Upper lobe of right lung (tissue), 1 donor: Measurements from ENCODE around the gene CMKLR1. TPM values are rescaled to one million over a fixed set of nuclear protein-coding genes. Genes with fewer than 3 reads are reported as not detected.
A peak's percentile ranks its signal among the peaks of the same experiment; 100 is the strongest.

Experiments
- ATAC-seq: fragments of 200-7000 bp; cut with Tn5 transposase; one replicate; pipeline ENCODE4 v1.9.1; 2020; ENCODE audit warnings: mild to moderate bottlenecking, moderate library complexity
- DNase-seq: peaks from one replicate; pipeline ENCODE4 v3.0.0-alpha.2; 2020
- H3K27ac ChIP-seq: fragments of 200-600 bp; one replicate; pipeline ENCODE4 v1.8.0; 2022
- H3K27me3 ChIP-seq: fragments of 200-600 bp; one replicate; pipeline ENCODE4 v1.8.0; 2022; ENCODE audit warnings: mild to moderate bottlenecking
- H3K36me3 ChIP-seq: fragments of 200-600 bp; one replicate; pipeline ENCODE4 v1.8.0; 2022
- H3K4me1 ChIP-seq: fragments of 200-600 bp; one replicate; pipeline ENCODE4 v1.8.0; 2022
- H3K4me3 ChIP-seq: fragments of 200-600 bp; one replicate; pipeline ENCODE4 v1.8.0; 2022; ENCODE audit warnings: mild to moderate bottlenecking
- H3K9me3 ChIP-seq: fragments of 200-600 bp; one replicate; pipeline ENCODE4 v1.8.0; 2022
- CTCF ChIP-seq: fragments of 200-600 bp; IDR thresholded peaks from one replicate; pipeline ENCODE4 v1.8.0; 2022; ENCODE audit warnings: antibody characterized with exemption
- intact Hi-C: fragments of 100-400 bp; cut with DNase I; formaldehyde crosslinking; loops from one replicate; pipeline ENCODE4 v1.11.0; 2022
- total RNA-seq: library from RNA; stranded (reverse); fragmentation: NEBNext Ultra II Directional; extraction: Animal tissue kit (Norgen Biotek cat#: 25700); gene quantifications from one replicate; pipeline ENCODE4 v1.2.1, GENCODE V29; 2021
- donor health status: DM: no; HTN: yes; CAD: no; lungs with severe emphysema.

CMKLR1 gene
- total RNA-seq, 1 donor from 2014 or later = 29.1 TPM

DNA sequence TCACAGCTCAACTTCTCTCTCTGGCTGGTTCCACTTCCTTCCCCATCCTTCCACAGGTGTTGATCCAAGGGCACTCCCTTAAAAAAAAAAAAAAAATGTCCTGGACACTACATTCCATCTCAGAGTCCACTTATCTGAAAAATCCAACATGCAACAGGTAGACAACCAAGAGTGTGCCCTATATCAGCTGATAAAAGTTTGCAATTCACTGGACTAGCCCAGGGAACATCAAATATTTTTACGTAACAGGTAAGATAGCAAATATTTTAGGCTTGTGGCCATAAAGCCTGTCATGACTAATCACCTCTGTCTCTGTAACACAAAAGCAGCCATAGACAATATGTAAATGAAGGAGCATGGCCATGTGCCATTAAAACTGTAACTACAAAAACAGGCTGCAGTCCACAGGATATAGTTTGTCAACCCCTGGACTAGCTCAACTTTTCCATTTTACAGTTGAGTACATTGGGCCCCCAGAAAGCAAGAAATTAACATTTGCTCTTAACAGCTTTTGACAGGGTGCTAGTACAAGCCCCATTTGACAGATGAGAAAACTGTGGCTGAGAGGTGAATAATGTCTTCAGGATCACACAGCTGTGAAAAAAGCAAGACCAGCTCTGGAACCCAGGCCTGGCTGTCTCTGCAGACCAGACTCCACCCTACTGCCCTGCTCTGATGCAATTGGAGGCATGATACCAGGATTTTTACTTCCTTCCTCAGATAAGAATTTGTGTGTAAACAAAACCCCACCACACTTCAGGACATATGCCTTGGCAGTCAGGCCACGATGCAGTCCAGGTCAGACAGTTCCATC is 68.9 kb downstream of the CMKLR1 start:
- H3K4me1 ChIP-seq = peaks cover 4% of the 10 kb centered on the region
- ATAC-seq (peak; percentile 42), DNase-seq (no peak)
- no peaks in the 10 kb centered on the region for H3K9me3 ChIP-seq
- no peak overlapping the region for H3K27ac ChIP-seq
- H3K36me3 ChIP-seq = no peaks in the 10 kb centered on the region
- no peak overlapping the region for H3K4me3 ChIP-seq
- intact Hi-C loops = no loop called here
- TF ChIP-seq CTCF = no peak
- no peaks in the 10 kb centered on the region for H3K27me3 ChIP-seq

DNA sequence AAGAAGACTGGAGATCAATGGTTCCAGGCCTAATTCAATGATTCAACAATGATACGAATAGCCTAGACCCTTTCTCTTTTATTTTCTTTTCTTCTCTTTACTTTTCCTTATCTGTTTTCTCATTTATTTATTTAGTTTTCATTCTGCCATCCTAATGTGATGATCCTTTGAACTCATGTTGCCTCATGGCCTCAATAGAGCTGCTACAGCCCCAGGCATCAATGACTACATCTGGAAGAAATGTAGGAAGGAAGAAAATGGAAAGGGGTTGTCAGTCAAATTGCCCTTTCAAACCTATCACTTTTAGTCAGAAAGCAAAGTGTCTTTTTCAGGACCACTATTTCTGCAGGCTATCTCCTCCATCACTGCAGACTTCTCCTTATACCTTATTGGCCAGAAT is 69.9 kb downstream of the CMKLR1 start:
- Histone ChIP-seq H3K27me3 (no peaks in the 10 kb centered on the region), H3K36me3 (no peaks in the 10 kb centered on the region), H3K4me3 (no peak overlapping the region), H3K4me1 (peaks cover 4% of the 10 kb centered on the region), H3K27ac (no peak overlapping the region), H3K9me3 (no peaks in the 10 kb centered on the region)
- intact Hi-C loops = no loop called here
- ATAC-seq (no peak), DNase-seq (no peak)
- no peak for TF ChIP-seq CTCF

DNA sequence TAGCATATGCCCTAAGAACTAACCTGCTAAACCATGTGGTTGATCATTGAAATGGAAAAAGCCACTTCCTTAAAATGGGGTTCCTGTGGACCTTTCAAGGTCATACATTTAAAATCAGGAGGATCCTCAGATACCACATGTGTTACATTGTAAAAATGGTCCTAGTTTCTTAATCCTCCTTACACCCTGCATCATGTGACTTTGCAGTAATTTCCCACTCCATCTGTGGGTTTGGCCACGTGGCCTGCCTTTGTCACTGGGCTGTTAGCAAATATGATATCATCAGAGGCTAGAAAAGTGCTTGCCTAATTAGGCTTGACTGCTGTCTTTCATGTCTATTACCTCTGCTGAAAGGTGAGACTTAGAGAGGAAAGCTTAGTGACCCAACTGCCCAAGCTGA is 70.7 kb downstream of the CMKLR1 start:
- intact Hi-C loops = no loop called here
- H3K4me3 ChIP-seq = no peak overlapping the region
- no peak for TF ChIP-seq CTCF
- H3K27me3 ChIP-seq = no peaks in the 10 kb centered on the region
- H3K36me3 ChIP-seq = no peaks in the 10 kb centered on the region
- H3K4me1 ChIP-seq = peaks cover 4% of the 10 kb centered on the region
- H3K27ac ChIP-seq = no peak overlapping the region
- peak; percentile 53 for ATAC-seq
- no peak for DNase-seq
- no peaks in the 10 kb centered on the region for H3K9me3 ChIP-seq

DNA sequence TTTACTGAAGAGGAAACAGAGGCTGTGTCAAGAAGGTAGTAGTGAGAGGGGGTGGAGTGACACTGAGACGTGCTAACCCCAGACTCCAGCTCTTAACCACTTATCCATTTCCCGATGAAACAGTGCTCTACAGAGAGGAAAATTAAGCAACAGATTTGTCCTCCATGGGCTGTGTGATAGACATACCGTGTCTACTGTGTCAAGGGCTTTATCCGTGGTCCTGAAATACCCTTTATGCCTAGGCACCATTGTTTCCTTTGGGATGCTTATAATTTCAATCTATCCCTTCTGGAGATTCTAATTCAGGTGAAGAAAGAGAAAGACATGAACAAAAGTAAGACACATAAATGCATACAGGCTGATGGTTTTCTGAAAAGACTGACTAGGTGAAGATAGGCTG is 71.7 kb downstream of the CMKLR1 start:
- intact Hi-C loops = no loop called here
- no peak for DNase-seq
- Histone ChIP-seq H3K27ac (no peak overlapping the region), H3K4me1 (peaks cover 4% of the 10 kb centered on the region), H3K27me3 (no peaks in the 10 kb centered on the region), H3K4me3 (no peak overlapping the region), H3K9me3 (no peaks in the 10 kb centered on the region), H3K36me3 (no peaks in the 10 kb centered on the region)
- no peak for TF ChIP-seq CTCF
- ATAC-seq = no peak

DNA sequence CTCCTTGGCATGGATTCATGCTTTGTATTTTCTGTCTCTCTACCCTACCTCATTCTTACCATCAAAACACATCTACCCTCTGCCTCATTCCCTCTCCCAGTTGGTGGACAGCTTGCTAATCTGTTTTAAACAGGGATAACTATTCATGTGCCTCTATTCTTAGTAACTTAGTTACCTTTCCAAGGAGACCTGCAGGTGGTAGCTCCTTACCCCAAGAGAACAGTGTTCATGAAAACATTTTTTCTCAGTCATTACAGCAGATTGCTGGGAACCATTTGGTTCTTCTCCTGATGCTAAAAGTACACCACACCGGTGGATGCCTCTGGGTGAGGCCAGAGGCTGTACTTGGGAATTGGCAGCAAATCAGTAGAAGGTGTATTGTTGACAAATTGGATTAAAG is 73.0 kb downstream of the CMKLR1 start:
- Histone ChIP-seq H3K9me3 (peaks cover 9% of the 10 kb centered on the region), H3K4me1 (peaks cover 4% of the 10 kb centered on the region), H3K27ac (no peak overlapping the region), H3K4me3 (no peak overlapping the region), H3K36me3 (no peaks in the 10 kb centered on the region), H3K27me3 (no peaks in the 10 kb centered on the region)
- ATAC-seq = no peak
- intact Hi-C loops = no loop called here
- TF ChIP-seq CTCF = no peak
- DNase-seq = no peak
